GM23338 (cell line): ENCODE results near the gene IL6ST. TPM values are rescaled to one million over a fixed set of nuclear protein-coding genes. Genes with fewer than 3 reads are reported as not detected.

Source experiments
- ATAC-seq: fragments of 200-7000 bp; cut with Tn5 transposase; 3 replicates; pipeline ENCODE4 v1.9.1; 2020
- DNase-seq: peaks from one replicate; pipeline ENCODE4 v3.0.0-alpha.2; 2015; ENCODE audit warnings: low spot score
- H2AFZ ChIP-seq: fragments of 200-600 bp; sonication (generic); 2 replicates; pipeline ENCODE4 v1.8.0; 2016; ENCODE audit warnings: antibody characterized with exemption, mild to moderate bottlenecking, moderate library complexity
- H3F3A ChIP-seq: fragments of 200-600 bp; sonication (generic); replicated peaks from 2 replicates; pipeline ENCODE4 v1.8.0; 2017; ENCODE audit warnings: antibody characterized with exemption, mixed run types, low read depth
- H3K27ac ChIP-seq: fragments of 200-600 bp; sonication (generic); 2 replicates; pipeline ENCODE4 v1.6.1; 2016; ENCODE audit warnings: low read depth
- H3K27me3 ChIP-seq: fragments of 200-600 bp; sonication (generic); 2 replicates; pipeline ENCODE4 v1.8.0; 2016; ENCODE audit warnings: mild to moderate bottlenecking, mixed run types, moderate library complexity; ENCODE audit not compliant: insufficient read depth
- H3K36me3 ChIP-seq: fragments of 200-600 bp; sonication (generic); 2 replicates; pipeline ENCODE4 v1.8.0; 2016; ENCODE audit warnings: mild to moderate bottlenecking; ENCODE audit not compliant: insufficient read depth
- H3K4me1 ChIP-seq: fragments of 200-600 bp; sonication (generic); 2 replicates; pipeline ENCODE4 v1.8.0; 2016; ENCODE audit warnings: mild to moderate bottlenecking, moderate library complexity; ENCODE audit not compliant: insufficient read depth
- H3K4me2 ChIP-seq: fragments of 200-600 bp; sonication (generic); 2 replicates; pipeline ENCODE4 v1.7.1; 2017; ENCODE audit warnings: mixed run types
- H3K4me3 ChIP-seq: fragments of 200-600 bp; sonication (generic); 2 replicates; pipeline ENCODE4 v1.6.1; 2016; ENCODE audit warnings: mixed run types
- H3K79me2 ChIP-seq: fragments of 200-600 bp; sonication (generic); replicated peaks from 2 replicates; pipeline ENCODE4 v1.8.0; 2017; ENCODE audit warnings: mild to moderate bottlenecking; ENCODE audit not compliant: insufficient read depth
- H3K9me2 ChIP-seq: fragments of 200-600 bp; sonication (generic); 2 replicates; pipeline ENCODE4 v1.8.0; 2017; ENCODE audit not compliant: insufficient read depth
- H4K20me1 ChIP-seq: fragments of 200-600 bp; sonication (generic); replicated peaks from 2 replicates; pipeline ENCODE4 v1.8.0; 2017; ENCODE audit warnings: mild to moderate bottlenecking; ENCODE audit not compliant: insufficient read depth
- H3K27ac Mint-ChIP-seq: 2 replicates; pipeline ENCODE4 v1.8.0; 2020; ENCODE audit warnings: inconsistent platforms, mild to moderate bottlenecking, moderate library complexity, mixed read lengths
- H3K27me3 Mint-ChIP-seq: 3 replicates; pipeline ENCODE4 v1.8.0; 2022; ENCODE audit warnings: low read depth, mild to moderate bottlenecking, moderate library complexity, mixed read lengths, inconsistent platforms; ENCODE audit not compliant: insufficient read depth, poor library complexity
- H3K36me3 Mint-ChIP-seq: 3 replicates; pipeline ENCODE4 v1.8.0; 2021; ENCODE audit warnings: low read depth, mild to moderate bottlenecking, inconsistent platforms, moderate library complexity, mixed read lengths
- H3K4me1 Mint-ChIP-seq: 3 replicates; pipeline ENCODE4 v1.8.0; 2020; ENCODE audit warnings: mild to moderate bottlenecking, inconsistent platforms, mixed read lengths
- H3K4me3 Mint-ChIP-seq: 3 replicates; pipeline ENCODE4 v1.8.0; 2021; ENCODE audit warnings: moderate library complexity, mild to moderate bottlenecking, inconsistent platforms, mixed read lengths
- H3K9me3 Mint-ChIP-seq: 3 replicates; pipeline ENCODE4 v1.8.0; 2020; ENCODE audit warnings: moderate library complexity, mild to moderate bottlenecking, inconsistent platforms, mixed read lengths
- CREB1 ChIP-seq: fragments of 250-450 bp; sonication (Bioruptor Pico); IDR thresholded peaks from 2 replicates; pipeline ENCODE4 v1.5.0; 2020; ENCODE audit warnings: low read depth, mild to moderate bottlenecking, moderate library complexity
- EZH2 ChIP-seq: fragments of 200-600 bp; sonication (generic); IDR thresholded peaks from one replicate; pipeline ENCODE4 v1.8.0; 2017; ENCODE audit warnings: antibody characterized with exemption, mild to moderate bottlenecking, low read depth; ENCODE audit not compliant: unreplicated experiment
- EZH2phosphoT487 ChIP-seq: fragments of 200-600 bp; sonication (generic); IDR thresholded peaks from one replicate; pipeline ENCODE4 v1.8.1; 2018; ENCODE audit warnings: antibody characterized with exemption; ENCODE audit not compliant: unreplicated experiment
- JUNB ChIP-seq: IDR thresholded peaks from one replicate; pipeline ENCODE4 v1.6.1; 2016; ENCODE audit warnings: antibody characterized with exemption; ENCODE audit not compliant: unreplicated experiment
- NANOG ChIP-seq: IDR thresholded peaks from 2 replicates; pipeline ENCODE4 v1.6.1; 2016; ENCODE audit warnings: antibody characterized with exemption, borderline replicate concordance
- POLR2AphosphoS5 ChIP-seq: IDR thresholded peaks from 2 replicates; pipeline ENCODE4 v1.6.1; 2016; ENCODE audit warnings: antibody characterized with exemption, low read depth
- STAT1 ChIP-seq: IDR thresholded peaks from one replicate; pipeline ENCODE4 v1.6.1; 2016; ENCODE audit warnings: antibody characterized with exemption; ENCODE audit not compliant: unreplicated experiment
- ZNF114 ChIP-seq: fragments of 250-450 bp; sonication (Bioruptor Pico); IDR thresholded peaks from 2 replicates; pipeline ENCODE4 v1.5.0; 2020; ENCODE audit warnings: mild to moderate bottlenecking, moderate library complexity
- ZNF331 ChIP-seq: fragments of 250-450 bp; sonication (Bioruptor Pico); IDR thresholded peaks from 2 replicates; pipeline ENCODE4 v1.5.0; 2020; ENCODE audit warnings: low read depth, mild to moderate bottlenecking, moderate library complexity
- polyA plus RNA-seq: library from polyadenylated mRNA; unstranded; fragments of >200 nt; fragmentation: Nextera tagmentation; extraction: Ambion mirVana; gene quantifications from 2 replicates; pipeline ENCODE4 v1.2.1, GENCODE V29; 2016
- total RNA-seq: library from RNA; depleted of rRNA; stranded (reverse); fragments of >200 nt; shearing (Covaris generic); gene quantifications from 2 replicates; pipeline ENCODE4 v1.2.3, GENCODE V29; 2014
- TF ChIP-seq, protein P1 (sequence below): IDR thresholded peaks from 2 replicates; pipeline ENCODE4 v1.6.1; 2016; ENCODE audit warnings: antibody characterized with exemption
- TF ChIP-seq, protein P2 (sequence below), 2 experiments: fragments of 200-600 bp in 1 of 2; sonication (generic) in 1 of 2; conservative IDR thresholded peaks; 2 replicates each; pipeline versions ENCODE4 v1.5.1 to v1.6.1; 2016 to 2017; ENCODE audit warnings: antibody characterized with exemption in 2 of 2, low read depth in 2 of 2, mild to moderate bottlenecking in 2 of 2, moderate library complexity in 1 of 2
- TF ChIP-seq, protein P3 (sequence below): IDR thresholded peaks from one replicate; pipeline ENCODE4 v1.6.1; 2018; ENCODE audit warnings: antibody characterized with exemption; ENCODE audit not compliant: unreplicated experiment
- TF ChIP-seq, protein P4 (sequence below): fragments of 250-450 bp; sonication (Bioruptor Pico); IDR thresholded peaks from 2 replicates; pipeline ENCODE4 v1.5.0; 2020; ENCODE audit warnings: mild to moderate bottlenecking, moderate library complexity

IL6ST gene
- total and polyA plus RNA-seq, 2 experiments from 2014 or later = 6.7 to 9.8 TPM

DNA sequence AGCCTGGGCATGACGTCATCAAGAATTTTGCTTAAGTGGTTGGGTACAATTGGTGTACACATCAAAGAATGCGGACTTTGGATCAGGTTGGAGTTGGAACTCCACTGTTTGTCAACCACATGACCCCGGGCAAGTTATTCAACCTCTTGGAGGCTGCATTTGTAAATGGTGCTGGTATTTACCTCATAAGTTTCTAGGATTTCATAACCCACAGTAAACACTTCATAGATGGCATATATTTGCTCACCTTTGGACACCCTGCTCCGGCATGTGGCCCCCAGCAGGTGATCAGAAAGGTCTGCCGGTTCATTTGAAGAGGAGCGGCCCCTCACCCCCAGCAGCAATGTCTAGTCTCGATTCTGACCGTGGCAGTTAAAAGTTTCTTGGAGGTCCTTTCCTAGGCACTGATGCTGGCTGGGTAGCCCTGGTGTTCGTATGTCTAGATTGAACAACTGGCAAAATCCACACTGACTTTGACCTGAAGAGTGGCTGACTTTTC, 60.6 kb downstream of the IL6ST start:
- ATAC-seq (no peak), DNase-seq (no peak)
- H3K27ac ChIP-seq = no peak overlapping the region
- H3K4me2 ChIP-seq = no peak overlapping the region
- H3K9me2 ChIP-seq = no peaks in the 10 kb centered on the region
- no peaks in the 10 kb centered on the region for H3K27me3 ChIP-seq
- H3K4me1 Mint-ChIP-seq = no peaks in the 10 kb centered on the region
- peaks cover 4% of the 10 kb centered on the region for H3K27me3 Mint-ChIP-seq
- H3F3A ChIP-seq = no peaks in the 10 kb centered on the region
- no peaks in the 10 kb centered on the region for H3K79me2 ChIP-seq
- H3K36me3 ChIP-seq = no peaks in the 10 kb centered on the region
- H4K20me1 ChIP-seq = no peaks in the 10 kb centered on the region
- H3K4me3 Mint-ChIP-seq = no peak overlapping the region
- no peaks in the 10 kb centered on the region; the same call in 2 of the 3 replicates for H3K9me3 Mint-ChIP-seq
- no peak overlapping the region for H3K4me3 ChIP-seq
- H2AFZ ChIP-seq = no peak overlapping the region
- H3K27ac Mint-ChIP-seq = no peak overlapping the region
- TF ChIP-seq STAT1 (no peak), CREB1 (CRISPR knock-in tag) (no peak), ZNF331 (no peak), ZNF114 (CRISPR knock-in tag) (no peak), POLR2AphosphoS5 (no peak), JUNB (no peak), NANOG (no peak), EZH2phosphoT487 (no peak), EZH2 (no peak)
- TF ChIP-seq, protein P1, sequence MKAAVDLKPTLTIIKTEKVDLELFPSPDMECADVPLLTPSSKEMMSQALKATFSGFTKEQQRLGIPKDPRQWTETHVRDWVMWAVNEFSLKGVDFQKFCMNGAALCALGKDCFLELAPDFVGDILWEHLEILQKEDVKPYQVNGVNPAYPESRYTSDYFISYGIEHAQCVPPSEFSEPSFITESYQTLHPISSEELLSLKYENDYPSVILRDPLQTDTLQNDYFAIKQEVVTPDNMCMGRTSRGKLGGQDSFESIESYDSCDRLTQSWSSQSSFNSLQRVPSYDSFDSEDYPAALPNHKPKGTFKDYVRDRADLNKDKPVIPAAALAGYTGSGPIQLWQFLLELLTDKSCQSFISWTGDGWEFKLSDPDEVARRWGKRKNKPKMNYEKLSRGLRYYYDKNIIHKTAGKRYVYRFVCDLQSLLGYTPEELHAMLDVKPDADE = no peak
- TF ChIP-seq, protein P2, sequence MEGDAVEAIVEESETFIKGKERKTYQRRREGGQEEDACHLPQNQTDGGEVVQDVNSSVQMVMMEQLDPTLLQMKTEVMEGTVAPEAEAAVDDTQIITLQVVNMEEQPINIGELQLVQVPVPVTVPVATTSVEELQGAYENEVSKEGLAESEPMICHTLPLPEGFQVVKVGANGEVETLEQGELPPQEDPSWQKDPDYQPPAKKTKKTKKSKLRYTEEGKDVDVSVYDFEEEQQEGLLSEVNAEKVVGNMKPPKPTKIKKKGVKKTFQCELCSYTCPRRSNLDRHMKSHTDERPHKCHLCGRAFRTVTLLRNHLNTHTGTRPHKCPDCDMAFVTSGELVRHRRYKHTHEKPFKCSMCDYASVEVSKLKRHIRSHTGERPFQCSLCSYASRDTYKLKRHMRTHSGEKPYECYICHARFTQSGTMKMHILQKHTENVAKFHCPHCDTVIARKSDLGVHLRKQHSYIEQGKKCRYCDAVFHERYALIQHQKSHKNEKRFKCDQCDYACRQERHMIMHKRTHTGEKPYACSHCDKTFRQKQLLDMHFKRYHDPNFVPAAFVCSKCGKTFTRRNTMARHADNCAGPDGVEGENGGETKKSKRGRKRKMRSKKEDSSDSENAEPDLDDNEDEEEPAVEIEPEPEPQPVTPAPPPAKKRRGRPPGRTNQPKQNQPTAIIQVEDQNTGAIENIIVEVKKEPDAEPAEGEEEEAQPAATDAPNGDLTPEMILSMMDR (conservative IDR thresholded peaks at IDR 0.05; ENCODE audit: low read depth in 2 of 2) = no peak
- TF ChIP-seq, protein P3, sequence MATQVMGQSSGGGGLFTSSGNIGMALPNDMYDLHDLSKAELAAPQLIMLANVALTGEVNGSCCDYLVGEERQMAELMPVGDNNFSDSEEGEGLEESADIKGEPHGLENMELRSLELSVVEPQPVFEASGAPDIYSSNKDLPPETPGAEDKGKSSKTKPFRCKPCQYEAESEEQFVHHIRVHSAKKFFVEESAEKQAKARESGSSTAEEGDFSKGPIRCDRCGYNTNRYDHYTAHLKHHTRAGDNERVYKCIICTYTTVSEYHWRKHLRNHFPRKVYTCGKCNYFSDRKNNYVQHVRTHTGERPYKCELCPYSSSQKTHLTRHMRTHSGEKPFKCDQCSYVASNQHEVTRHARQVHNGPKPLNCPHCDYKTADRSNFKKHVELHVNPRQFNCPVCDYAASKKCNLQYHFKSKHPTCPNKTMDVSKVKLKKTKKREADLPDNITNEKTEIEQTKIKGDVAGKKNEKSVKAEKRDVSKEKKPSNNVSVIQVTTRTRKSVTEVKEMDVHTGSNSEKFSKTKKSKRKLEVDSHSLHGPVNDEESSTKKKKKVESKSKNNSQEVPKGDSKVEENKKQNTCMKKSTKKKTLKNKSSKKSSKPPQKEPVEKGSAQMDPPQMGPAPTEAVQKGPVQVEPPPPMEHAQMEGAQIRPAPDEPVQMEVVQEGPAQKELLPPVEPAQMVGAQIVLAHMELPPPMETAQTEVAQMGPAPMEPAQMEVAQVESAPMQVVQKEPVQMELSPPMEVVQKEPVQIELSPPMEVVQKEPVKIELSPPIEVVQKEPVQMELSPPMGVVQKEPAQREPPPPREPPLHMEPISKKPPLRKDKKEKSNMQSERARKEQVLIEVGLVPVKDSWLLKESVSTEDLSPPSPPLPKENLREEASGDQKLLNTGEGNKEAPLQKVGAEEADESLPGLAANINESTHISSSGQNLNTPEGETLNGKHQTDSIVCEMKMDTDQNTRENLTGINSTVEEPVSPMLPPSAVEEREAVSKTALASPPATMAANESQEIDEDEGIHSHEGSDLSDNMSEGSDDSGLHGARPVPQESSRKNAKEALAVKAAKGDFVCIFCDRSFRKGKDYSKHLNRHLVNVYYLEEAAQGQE = no peak
- TF ChIP-seq, protein P4, sequence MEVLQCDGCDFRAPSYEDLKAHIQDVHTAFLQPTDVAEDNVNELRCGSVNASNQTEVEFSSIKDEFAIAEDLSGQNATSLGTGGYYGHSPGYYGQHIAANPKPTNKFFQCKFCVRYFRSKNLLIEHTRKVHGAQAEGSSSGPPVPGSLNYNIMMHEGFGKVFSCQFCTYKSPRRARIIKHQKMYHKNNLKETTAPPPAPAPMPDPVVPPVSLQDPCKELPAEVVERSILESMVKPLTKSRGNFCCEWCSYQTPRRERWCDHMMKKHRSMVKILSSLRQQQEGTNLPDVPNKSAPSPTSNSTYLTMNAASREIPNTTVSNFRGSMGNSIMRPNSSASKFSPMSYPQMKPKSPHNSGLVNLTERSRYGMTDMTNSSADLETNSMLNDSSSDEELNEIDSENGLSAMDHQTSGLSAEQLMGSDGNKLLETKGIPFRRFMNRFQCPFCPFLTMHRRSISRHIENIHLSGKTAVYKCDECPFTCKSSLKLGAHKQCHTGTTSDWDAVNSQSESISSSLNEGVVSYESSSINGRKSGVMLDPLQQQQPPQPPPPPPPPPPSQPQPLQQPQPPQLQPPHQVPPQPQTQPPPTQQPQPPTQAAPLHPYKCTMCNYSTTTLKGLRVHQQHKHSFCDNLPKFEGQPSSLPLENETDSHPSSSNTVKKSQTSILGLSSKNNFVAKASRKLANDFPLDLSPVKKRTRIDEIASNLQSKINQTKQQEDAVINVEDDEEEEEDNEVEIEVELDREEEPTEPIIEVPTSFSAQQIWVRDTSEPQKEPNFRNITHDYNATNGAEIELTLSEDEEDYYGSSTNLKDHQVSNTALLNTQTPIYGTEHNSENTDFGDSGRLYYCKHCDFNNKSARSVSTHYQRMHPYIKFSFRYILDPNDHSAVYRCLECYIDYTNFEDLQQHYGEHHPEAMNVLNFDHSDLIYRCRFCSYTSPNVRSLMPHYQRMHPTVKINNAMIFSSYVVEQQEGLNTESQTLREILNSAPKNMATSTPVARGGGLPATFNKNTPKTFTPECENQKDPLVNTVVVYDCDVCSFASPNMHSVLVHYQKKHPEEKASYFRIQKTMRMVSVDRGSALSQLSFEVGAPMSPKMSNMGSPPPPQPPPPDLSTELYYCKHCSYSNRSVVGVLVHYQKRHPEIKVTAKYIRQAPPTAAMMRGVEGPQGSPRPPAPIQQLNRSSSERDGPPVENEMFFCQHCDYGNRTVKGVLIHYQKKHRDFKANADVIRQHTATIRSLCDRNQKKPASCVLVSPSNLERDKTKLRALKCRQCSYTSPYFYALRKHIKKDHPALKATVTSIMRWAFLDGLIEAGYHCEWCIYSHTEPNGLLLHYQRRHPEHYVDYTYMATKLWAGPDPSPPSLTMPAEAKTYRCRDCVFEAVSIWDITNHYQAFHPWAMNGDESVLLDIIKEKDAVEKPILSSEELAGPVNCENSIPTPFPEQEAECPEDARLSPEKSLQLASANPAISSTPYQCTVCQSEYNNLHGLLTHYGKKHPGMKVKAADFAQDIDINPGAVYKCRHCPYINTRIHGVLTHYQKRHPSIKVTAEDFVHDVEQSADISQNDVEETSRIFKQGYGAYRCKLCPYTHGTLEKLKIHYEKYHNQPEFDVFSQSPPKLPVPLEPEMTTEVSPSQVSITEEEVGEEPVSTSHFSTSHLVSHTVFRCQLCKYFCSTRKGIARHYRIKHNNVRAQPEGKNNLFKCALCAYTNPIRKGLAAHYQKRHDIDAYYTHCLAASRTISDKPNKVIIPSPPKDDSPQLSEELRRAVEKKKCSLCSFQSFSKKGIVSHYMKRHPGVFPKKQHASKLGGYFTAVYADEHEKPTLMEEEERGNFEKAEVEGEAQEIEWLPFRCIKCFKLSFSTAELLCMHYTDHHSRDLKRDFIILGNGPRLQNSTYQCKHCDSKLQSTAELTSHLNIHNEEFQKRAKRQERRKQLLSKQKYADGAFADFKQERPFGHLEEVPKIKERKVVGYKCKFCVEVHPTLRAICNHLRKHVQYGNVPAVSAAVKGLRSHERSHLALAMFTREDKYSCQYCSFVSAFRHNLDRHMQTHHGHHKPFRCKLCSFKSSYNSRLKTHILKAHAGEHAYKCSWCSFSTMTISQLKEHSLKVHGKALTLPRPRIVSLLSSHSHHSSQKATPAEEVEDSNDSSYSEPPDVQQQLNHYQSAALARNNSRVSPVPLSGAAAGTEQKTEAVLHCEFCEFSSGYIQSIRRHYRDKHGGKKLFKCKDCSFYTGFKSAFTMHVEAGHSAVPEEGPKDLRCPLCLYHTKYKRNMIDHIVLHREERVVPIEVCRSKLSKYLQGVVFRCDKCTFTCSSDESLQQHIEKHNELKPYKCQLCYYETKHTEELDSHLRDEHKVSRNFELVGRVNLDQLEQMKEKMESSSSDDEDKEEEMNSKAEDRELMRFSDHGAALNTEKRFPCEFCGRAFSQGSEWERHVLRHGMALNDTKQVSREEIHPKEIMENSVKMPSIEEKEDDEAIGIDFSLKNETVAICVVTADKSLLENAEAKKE (CRISPR knock-in tag) = no peak
- no peaks in the 10 kb centered on the region for H3K4me1 ChIP-seq
- no peaks in the 10 kb centered on the region for H3K36me3 Mint-ChIP-seq
